Subcutaneous adipose tissue (tissue), 4 donors: Measurements from ENCODE around the gene SLC29A3. TPM values are rescaled to one million over a fixed set of nuclear protein-coding genes. Genes with fewer than 3 reads are reported as not detected.

Experiments
- CTCF ChIP-seq: fragments of 450-650 bp; IDR thresholded peaks from one replicate; pipeline ENCODE4 v1.5.1; 2016; ENCODE audit warnings: low read depth, mild to moderate bottlenecking, control low read depth, antibody characterized with exemption, moderate library complexity
- total RNA-seq, 4 donors: library from RNA; depleted of rRNA; stranded (reverse); fragments of >200 nt; gene quantifications; one replicate each; pipeline ENCODE4 v1.1.0, GENCODE V29; 2016

SLC29A3 gene
- total RNA-seq, 4 donors from 2014 or later, result 2.6 to 25.8 (median 4.2) TPM

GRCh38 chr10:71330789-71331404 is 11.8 kb downstream of the SLC29A3 start:
- no peak for TF ChIP-seq CTCF

DNA sequence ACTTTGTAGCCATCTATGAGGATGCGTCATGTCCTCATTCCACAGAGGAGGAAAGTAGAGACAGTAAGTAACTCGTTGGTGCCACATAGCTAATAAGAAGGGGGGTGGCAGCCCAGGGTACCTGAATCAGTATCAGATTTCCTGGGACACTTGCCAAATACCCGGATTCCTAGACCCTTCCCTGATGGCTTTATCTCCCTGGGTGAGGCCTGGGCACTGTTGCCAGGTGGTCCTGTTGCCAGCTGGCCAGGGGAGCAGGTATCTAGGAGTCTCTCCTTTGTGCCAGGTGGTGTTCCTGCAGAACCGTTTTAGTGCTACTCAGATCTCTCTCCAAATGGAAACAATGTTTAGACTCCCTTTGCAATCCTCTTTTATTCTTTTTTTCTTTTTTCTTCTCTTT is 12.7 kb downstream of the SLC29A3 start:
- TF ChIP-seq CTCF, result no peak

GRCh38 chr10:71332466-71332865 is 13.4 kb downstream of the SLC29A3 start:
- no peak for TF ChIP-seq CTCF

- TF ChIP-seq CTCF, result no peak
These were observed 14.2 kb downstream of the SLC29A3 start for GRCh38 chr10:71333129-71333887.

GRCh38 chr10:71334221-71334791 is 15.2 kb downstream of the SLC29A3 start:
- no peak for TF ChIP-seq CTCF

- TF ChIP-seq CTCF, result no peak
These were observed 16.2 kb downstream of the SLC29A3 start for GRCh38 chr10:71335173-71335708.

DNA sequence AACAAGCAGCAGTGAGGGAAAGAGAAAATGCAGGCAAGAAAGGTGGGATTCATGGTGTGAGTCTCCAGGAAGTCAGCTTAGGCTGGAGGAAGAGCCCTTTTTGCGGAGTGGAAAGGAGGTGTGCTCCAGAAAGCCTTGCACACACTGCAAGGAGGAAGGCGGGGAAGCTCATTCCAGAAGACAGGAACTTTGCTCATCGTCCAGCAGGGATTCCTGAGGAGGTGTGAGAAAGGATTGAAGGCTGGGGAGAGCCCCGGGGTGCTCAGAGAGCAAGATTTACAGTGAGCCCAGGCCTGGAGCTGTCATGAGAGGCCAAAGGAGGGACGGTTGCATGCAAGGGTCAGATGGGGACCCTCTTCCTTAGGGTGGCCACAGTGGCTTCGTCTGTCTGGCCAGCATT is 17.6 kb downstream of the SLC29A3 start:
- TF ChIP-seq CTCF, result no peak
